M059J (cell line): ENCODE data around the gene COL4A2. TPM values are rescaled to one million over a fixed set of nuclear protein-coding genes. Genes with fewer than 3 reads are reported as not detected.

Experiments
- DNase-seq: peaks from one replicate; pipeline ENCODE4 v3.0.0-alpha.2; 2012; ENCODE audit warnings: low read depth
- total RNA-seq: library from RNA; depleted of rRNA; stranded (reverse); fragments of >200 nt; shearing (Covaris generic); gene quantifications from 2 replicates; pipeline ENCODE4 v1.2.3, GENCODE V29; 2014

The COL4A2 gene
- total RNA-seq, 1 experiment from 2014 or later: 205 TPM

DNA sequence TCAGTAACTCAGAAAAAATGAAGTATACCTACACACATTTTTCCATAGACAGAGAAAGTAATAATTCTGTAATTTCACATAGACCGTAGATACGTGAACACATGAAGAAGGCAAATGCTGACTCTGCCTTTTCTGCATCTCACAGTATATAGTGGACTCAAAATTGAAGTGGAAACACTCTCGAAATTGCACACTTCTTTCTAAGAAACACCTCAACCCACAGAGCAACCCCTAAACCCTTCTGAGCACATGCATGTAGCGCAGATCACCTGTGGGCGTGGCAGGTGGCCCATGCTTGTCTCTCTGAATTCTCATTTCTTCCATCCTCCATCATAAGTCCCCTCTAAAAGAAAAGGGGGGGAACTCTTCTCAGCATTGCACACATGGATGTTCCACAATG, 34.9 kb upstream of the COL4A2 start:
- no peak for DNase-seq

GRCh38 chr13:110272651-110273050, 34.4 kb upstream of the COL4A2 start:
- DNase-seq: no peak

- no peak for DNase-seq
Observed at GRCh38 chr13:110273254-110273653, 33.8 kb upstream of the COL4A2 start.

DNA sequence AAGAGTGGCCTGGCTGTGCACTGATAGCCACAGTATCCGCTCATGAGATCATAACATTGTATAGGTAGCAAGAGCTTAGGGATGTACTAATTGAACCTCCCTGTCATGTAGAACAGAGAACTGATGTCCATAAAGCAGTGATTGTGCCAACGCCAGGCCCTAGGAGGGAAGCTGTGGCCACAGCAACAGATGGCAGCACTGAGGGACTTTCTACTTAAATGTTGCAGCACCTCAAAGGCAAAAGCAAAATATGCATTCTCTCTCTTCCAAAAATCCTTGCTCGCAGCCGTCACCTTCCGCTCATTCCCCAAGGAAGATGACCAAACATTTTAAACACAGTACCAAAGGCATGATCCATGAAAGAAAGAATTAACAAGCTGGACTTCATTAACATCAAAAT, 32.4 kb upstream of the COL4A2 start:
- no peak for DNase-seq

GRCh38 chr13:110275931-110276552, 31.0 kb upstream of the COL4A2 start:
- no peak for DNase-seq

GRCh38 chr13:110276553-110276950, 30.5 kb upstream of the COL4A2 start:
- DNase-seq: no peak

DNA sequence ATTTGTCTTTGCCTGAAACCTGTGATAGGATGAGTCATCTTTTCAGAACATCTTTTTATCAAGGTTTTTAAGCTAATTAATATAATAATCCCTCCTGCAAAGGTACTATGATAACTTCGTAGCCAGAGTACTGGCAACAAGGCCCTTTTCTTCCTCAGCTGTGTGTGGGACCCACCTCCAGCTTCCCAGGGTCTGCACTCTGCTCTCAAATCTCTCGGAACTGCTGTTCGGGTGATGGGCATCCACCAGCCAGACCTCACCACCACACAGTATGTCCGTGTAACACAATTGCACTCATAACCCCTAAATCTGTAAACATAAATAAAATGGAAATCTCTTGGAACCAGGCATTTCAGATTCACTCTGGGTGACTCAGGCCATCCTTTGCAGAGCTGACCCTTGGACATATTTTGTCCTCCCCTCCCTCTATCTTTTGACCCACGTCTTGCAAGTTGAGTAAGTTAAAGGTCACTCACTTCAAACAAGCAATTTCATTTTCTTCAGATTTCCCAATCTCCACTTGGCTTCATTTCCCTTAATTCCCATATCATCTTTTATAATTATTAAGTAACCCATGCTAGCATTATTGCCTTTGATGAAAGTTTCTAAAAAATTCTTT, 29.6 kb upstream of the COL4A2 start:
- no peak for DNase-seq

DNA sequence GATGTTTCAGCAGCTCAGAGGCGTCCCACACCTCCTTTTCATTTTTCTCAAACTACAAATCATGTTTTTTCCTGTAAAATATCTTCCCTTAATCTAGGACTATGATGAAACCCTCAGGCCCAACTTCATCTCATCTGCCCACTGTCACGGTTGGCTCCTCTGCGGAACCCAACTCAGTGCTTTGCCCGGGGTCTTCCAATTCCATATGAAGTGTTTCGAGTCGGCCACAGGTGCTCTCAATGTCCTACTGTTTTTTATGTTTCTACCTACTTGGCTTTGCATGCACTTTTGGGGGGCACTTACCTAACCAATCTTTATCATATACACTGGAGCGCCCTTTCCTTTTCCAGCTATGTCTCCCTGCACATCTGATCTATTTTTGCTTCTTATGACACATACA, 28.2 kb upstream of the COL4A2 start:
- no peak for DNase-seq

GRCh38 chr13:110279684-110280083, 27.4 kb upstream of the COL4A2 start:
- DNase-seq: no peak

DNA sequence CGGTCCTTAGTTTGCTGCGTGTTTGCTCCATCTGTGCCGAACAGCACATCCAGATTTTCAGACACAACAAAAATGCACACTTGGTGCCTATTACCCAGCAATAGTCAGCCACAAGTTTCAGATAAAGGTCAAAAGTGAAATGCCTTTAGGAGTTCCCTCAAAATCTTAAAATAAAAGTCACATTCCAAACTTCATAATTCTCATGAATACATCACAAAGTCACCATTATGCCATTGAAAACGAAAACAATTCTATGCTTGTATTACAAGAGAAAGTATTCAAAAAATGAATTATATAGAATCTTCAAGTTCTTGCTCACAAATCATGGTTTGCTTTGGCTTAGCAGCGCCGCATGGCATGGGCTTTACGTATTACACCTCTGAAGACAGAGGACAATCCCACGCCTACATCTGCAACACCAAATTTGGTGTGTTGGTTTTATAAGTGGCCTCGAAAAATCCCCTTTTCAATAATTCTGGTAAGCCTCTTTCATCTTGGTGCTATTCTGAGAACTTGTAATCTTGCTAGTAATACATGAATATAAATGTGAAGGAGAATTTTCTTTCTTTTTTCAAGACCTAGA, 26.8 kb upstream of the COL4A2 start:
- no peak for DNase-seq

DNA sequence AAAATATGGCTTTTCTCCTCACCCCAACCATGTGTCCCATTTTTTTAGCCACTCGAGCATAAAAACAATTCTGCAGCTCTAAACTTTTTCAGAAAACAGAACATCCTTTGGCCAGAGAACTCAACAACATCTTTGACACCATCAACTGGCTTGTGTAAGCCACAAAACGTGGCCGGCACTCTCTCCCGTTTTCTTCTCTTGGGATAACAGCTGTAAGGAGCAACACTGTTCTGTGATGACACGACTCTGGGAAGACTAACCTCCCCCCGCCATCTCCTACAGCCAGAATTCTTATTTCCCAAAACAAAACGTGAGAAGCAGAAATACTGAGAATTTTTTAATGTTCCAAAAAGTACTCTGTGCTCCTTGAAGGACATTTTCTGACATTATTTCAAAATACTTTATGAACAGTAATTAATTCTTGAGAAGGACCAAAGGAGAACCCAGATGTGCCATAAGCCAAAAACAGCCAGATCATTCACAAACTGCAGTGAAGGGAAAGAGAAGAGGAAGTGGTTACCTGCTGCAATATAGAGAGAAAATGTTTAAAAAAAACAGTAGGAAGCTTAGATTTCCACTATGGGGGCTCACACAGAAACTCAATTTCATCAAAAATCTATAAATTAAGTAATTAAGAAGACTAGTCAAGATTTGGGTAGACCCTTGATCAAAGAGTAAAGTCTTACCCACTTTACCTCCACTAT, 25.9 kb upstream of the COL4A2 start:
- no peak for DNase-seq

DNA sequence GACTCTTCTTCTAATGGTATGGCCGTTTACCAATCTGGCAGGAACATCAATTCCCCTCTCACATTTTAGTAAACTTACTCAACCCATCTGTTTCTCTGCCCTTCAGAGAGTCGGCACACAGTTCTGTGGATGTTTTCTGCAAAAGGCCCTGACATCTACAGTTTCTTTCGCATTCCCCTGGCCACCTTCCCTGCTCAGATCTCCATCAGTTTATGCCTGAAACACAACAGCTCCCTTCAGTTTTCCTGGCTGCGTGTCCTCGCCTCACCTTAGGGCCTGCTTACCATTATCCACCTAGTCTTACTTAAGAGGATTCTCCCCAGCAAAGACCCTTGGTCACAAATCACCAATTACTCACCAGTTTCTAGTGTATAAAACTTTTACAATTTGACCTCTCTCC, 25.3 kb upstream of the COL4A2 start:
- DNase-seq: no peak

DNA sequence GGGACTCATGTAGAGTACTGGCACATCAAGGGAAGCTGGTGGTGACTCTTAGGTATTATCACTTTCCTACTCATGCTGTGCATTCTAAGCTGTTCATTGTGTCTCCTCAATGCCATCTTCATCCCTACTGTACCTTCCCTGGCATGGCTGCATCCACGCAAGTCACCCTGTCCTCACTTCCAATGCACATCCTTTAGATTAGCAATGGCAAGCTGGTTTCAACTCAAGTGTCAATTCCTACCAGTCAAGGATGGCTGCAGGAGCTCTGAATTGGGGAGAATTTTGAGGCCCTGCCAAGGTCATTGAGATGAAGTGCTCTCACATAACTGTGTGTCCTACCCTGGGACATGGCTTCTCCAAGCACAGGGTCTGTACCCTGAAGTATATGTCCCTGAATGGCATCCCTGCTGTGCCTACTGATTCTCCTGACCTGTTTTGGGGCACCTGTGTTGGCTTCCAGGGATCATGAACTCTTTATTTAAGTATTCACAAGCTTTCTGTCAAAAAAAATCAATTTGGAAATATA, 24.7 kb upstream of the COL4A2 start:
- no peak for DNase-seq

GRCh38 chr13:110283736-110284517, 23.2 kb upstream of the COL4A2 start:
- DNase-seq: peak; percentile 28

DNA sequence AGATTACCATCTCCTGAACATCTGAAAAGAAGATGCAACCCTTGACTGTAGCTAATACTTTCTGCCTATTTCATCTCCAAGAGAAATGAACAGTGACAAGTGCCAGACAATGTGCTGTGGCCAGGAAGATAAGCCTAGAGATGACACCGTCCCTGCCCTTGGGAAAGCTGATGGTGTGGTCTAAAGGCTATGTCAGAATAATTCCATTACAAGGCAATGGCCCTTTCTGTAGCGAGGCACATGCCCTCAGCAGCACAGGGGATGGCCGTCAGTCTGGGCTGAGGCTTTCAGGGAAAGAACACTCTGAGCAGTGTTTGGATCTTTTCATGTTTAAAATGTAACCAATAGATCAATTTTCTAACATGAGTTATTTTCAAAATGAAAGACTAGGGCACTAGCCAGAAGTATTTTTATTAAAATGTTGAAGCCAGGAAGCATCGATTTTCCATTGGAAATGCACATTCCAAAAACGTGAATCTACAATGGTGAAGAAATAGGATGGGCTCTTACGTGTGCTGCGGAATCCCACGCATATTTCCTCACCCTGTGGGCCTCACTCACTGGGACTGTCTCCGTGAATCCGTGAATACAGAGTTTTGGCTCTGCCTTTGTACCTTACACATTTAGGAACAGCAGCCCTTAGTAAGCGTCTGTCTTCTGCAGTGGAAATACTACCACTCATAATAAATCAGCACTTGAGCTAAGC, 22.2 kb upstream of the COL4A2 start:
- no peak for DNase-seq

DNA sequence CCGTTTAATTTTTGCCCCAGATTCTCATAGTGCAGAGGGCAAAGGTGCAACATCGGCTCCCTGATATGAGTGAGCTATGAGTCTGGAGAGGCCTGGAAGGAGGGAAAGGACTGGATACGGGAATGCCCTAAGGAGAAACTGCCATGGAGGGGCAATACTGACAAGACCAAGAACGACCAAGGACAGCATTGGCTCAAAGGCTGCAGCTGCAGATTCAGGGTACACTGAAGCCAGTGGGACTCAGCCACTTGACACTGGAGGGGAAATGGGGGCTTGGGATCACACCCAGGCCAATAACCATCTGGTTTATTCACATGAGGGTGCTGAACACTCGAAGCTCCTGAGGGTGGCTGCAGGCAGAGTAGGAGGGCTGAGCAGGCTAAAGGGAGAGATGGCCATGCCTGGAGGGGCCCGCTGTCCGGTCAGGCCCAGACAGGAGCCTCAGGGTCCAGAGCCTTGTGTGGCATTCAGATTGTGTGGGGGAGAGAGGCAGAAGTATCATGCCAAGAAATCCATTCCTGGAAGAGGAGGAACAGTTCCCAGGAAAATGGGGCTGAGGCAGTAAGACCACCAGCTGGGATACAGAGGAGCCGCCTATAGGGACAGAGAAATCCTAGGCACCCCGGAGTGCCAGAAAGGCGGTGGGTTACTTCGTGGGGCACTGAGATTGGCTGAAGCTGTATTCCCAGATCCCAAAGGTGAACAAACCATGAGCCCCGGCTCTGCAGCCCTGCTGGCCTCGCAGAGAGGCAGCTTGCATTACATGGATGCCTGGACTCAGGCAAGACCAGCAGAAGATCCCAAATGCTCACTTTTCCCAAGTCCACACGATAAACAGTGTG, 20.9 kb upstream of the COL4A2 start:
- DNase-seq: no peak

- peak; percentile 49 for DNase-seq
Observed at GRCh38 chr13:110286833-110287819, 20.0 kb upstream of the COL4A2 start.

DNA sequence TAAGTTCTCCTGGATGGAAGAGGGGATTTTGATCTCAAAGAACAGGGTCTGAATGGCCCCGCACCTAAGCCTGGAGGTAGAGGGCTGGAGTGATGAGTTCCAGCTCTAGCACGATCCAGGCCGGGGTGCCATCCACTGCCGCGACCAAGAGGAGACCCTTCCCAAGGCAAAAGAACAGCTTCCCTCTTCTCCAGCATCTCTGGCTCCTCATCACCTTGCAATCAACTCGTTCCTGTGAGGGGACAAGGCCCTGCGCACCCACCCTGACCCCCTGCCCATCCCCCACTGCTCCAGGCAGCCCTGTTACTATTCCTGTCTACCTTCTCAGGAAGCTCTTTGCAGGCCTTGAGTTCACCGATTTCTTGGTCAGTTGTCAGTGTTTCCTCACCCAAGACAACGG, 17.9 kb upstream of the COL4A2 start:
- DNase-seq: no peak

DNA sequence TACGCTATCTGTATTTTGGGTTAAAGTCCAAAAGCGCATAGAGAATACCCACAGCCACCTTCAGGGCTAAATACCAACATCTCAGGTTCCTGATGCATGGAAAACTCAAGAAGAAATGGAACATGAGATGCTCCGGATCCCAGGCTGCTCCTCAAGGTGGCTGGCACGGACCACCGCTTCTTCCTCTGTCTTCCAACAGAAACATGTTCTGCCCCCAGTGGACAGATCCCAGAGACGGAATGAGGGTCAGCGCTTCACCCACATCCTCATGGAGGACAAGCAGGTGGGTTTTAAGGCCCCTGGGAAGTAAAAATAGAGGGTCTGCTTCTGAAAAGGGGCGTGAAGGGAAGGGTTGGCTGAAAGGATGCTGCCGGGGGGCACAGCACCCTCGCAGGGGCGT, 17.4 kb upstream of the COL4A2 start:
- DNase-seq: no peak
